ENCODE results near the gene UTP11. TPM values are rescaled to one million over a fixed set of nuclear protein-coding genes. Genes with fewer than 3 reads are reported as not detected.

UTP11 gene
- total and polyA plus RNA-seq, 2 of the 8 experiments (the other 6 are each of a cell fraction or from before 2014, with no cell fraction given) = 19.5 to 60.5 TPM

DNA sequence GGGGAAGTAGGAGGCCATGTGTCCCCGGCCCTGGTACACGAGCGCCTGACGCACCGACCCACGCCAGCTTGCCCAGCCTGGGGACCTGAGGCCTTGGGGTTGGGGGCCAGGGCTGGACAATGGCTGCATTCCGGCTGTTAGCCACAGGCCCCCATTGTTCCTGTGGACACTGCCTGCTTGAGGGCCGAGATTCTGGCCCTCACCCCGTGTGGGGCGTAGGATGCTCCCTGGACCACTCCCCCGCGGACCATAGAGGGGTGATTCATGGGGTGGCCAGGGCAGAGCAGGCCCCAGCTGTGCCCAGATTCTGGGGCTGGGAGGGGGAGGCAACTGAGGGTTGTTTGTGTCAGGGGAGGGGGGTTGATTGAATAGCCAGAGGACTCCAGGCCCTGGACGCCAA lies 22.3 kb downstream of the UTP11 start:
- Histone ChIP-seq H2AFZ (ENCODE audit: low read length) (no peak overlapping the region), H3K27me3 (replicated peaks in 1 of 4; ENCODE audit: control insufficient read depth in 3 of 4, extremely low read depth in 1 of 4, insufficient read depth in 3 of 4, low read length in 3 of 4) (no peaks in the 10 kb centered on the region), H3K4me2 (ENCODE audit: insufficient read depth in 1 of 2, low read depth in 2 of 2, low read length in 2 of 2) (no peak overlapping the region), H3K9me3 (ENCODE audit: insufficient read depth in 2 of 2, low read depth in 1 of 2, low read length in 1 of 2) (no peaks in the 10 kb centered on the region; a peak in 1 of 4 replicates), H3K9ac (replicated peaks in 1 of 4; ENCODE audit: extremely low read depth in 1 of 4, low read depth in 3 of 4, low read length in 3 of 4) (no peak overlapping the region), H3K56ac (replicated peaks; ENCODE audit: insufficient read length, low read depth, low read length) (no peak overlapping the region), H3K79me2 (ENCODE audit: control insufficient read depth in 1 of 2, insufficient read depth in 2 of 2, low read length in 2 of 2) (no peaks in the 10 kb centered on the region), H4K5ac (ENCODE audit: insufficient read length, low read depth, low read length) (no peak overlapping the region), H2BK20ac (ENCODE audit: low read length) (no peak overlapping the region), H3K23ac (ENCODE audit: insufficient read length) (no peak overlapping the region), H3K23me2 (ENCODE audit: low read depth, low read length) (no peaks in the 10 kb centered on the region; the same call in 1 of the 2 replicates), H2AK5ac (ENCODE audit: low read depth, low read length) (peak overlapping the region; percentile 39; the same call in 1 of the 2 replicates), H2BK5ac (ENCODE audit: low read depth, low read length) (no peak overlapping the region), H2BK15ac (ENCODE audit: low read length) (no peak overlapping the region), H3K27ac (ENCODE audit: low read depth, low read length) (no peak overlapping the region), H3K4ac (replicated peaks; ENCODE audit: insufficient read length, low read depth, low read length) (no peak overlapping the region), H4K20me1 (replicated peaks in 1 of 2; ENCODE audit: control insufficient read depth in 1 of 2, insufficient read depth in 2 of 2, low read length in 2 of 2) (no peaks in the 10 kb centered on the region), H3K79me1 (ENCODE audit: low read depth, low read length) (no peaks in the 10 kb centered on the region), H3K14ac (ENCODE audit: insufficient read length) (no peak overlapping the region), H2BK12ac (ENCODE audit: low read depth, low read length) (no peak overlapping the region), H3K18ac (ENCODE audit: extremely low read depth, low read length) (no peak overlapping the region), H3K36me3 (ENCODE audit: control insufficient read depth in 2 of 4, insufficient read depth in 4 of 4, low read length in 3 of 4) (no peaks in the 10 kb centered on the region), H3K4me1 (replicated peaks in 1 of 4; ENCODE audit: control insufficient read depth in 3 of 4, insufficient read depth in 4 of 4, low read length in 3 of 4) (peaks cover 7 to 11% (median 10%) of the 10 kb centered on the region in 4 experiments), H2BK120ac (replicated peaks; ENCODE audit: low read depth, low read length) (no peak overlapping the region), H4K91ac (replicated peaks; ENCODE audit: insufficient read length, low read length) (no peak overlapping the region), H3K4me3 (ENCODE audit: extremely low read depth in 1 of 4, insufficient read depth in 2 of 4, low read depth in 3 of 4, low read length in 4 of 4) (no peak overlapping the region), H4K8ac (ENCODE audit: extremely low read depth, insufficient read depth, low read length) (no peak overlapping the region)
- DNase-seq (ENCODE audit: low read depth in 1 of 2, low spot score in 2 of 2) (no peak), FAIRE-seq (no peak)
- ChIA-PET POLR2A (ENCODE audit: partially characterized antibody) (interaction anchor here (1.2 to 1.9 kb wide), 2 partner anchors 12 to 399 kb away, joined by 4 to 5 read pairs; partner anchors contain the start of gene POU3F1), CTCF (ENCODE audit: partially characterized antibody) (interaction anchor here (1.7 to 2.5 kb wide), 3 partner anchors 8 to 36 kb away, joined by 4 to 10 read pairs (median 8); no protein-coding TSS in a partner anchor)
- TF ChIP-seq CHD2 (IDR thresholded peaks at IDR 0.05; ENCODE audit: low read length) (no peak), BACH1 (IDR thresholded peaks at IDR 0.05; ENCODE audit: low read length) (no peak), SUZ12 (IDR thresholded peaks at IDR 0.05; ENCODE audit: low read length) (no peak), CREB1 (IDR thresholded peaks at IDR 0.05) (no peak), CHD1 (IDR thresholded peaks at IDR 0.05; ENCODE audit: low read depth, low read length) (no peak), MAFK (IDR thresholded peaks at IDR 0.05; ENCODE audit: low read depth, low read length) (no peak), POLR2A (IDR thresholded peaks at IDR 0.05; ENCODE audit: control extremely low read depth in 1 of 2, low read depth in 2 of 2, low read length in 2 of 2) (no peak), ZNF274 (IDR thresholded peaks at IDR 0.05; ENCODE audit: borderline replicate concordance, extremely low read depth, low read length) (no peak), CTBP2 (IDR thresholded peaks at IDR 0.05; ENCODE audit: borderline replicate concordance, insufficient read depth, insufficient read length, low read length) (no peak), SP1 (IDR thresholded peaks at IDR 0.05; ENCODE audit: low read depth, low read length) (no peak), FOSL1 (IDR thresholded peaks at IDR 0.05; ENCODE audit: insufficient read depth, low read depth, low read length) (no peak)
- TF ChIP-seq, protein P1, sequence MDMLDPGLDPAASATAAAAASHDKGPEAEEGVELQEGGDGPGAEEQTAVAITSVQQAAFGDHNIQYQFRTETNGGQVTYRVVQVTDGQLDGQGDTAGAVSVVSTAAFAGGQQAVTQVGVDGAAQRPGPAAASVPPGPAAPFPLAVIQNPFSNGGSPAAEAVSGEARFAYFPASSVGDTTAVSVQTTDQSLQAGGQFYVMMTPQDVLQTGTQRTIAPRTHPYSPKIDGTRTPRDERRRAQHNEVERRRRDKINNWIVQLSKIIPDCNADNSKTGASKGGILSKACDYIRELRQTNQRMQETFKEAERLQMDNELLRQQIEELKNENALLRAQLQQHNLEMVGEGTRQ (IDR thresholded peaks at IDR 0.05; ENCODE audit: low read length) = no peak
- TF ChIP-seq, protein P2, sequence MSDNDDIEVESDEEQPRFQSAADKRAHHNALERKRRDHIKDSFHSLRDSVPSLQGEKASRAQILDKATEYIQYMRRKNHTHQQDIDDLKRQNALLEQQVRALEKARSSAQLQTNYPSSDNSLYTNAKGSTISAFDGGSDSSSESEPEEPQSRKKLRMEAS (IDR thresholded peaks at IDR 0.05) = no peak
- 96% methylated on average over 12 of the region's 13 CpGs; no CpG with 5 or more reads in 1 of the 2 experiments for WGBS, 2 experiments (ENCODE audit: extremely low coverage in 1 of 2, insufficient coverage in 1 of 2, insufficient read length in 1 of 2, insufficient replicate concordance in 2 of 2, low coverage in 1 of 2, low lambda C conversion rate in 2 of 2, missing lambda C conversion rate in 1 of 2)
